GF-D8 (cell line): ENCODE measurements around the gene SPINT2.

Source experiments
- DNase-seq: peaks from one replicate; lab custom pipeline; 2025; lab: John Stamatoyannopoulos, UW

Gene SPINT2

GRCh38 chr19:38298821-38299680 is 34.7 kb downstream of the SPINT2 start:
- no peak for DNase-seq

- DNase-seq: no peak
Observed at GRCh38 chr19:38303517-38304351, 39.4 kb downstream of the SPINT2 start, which contains the start of gene C19orf33. Gene C19orf33, plus strand, starts transcription at chr19:38304251. Its CDS starts 11 bp downstream, at chr19:38304262.

DNA sequence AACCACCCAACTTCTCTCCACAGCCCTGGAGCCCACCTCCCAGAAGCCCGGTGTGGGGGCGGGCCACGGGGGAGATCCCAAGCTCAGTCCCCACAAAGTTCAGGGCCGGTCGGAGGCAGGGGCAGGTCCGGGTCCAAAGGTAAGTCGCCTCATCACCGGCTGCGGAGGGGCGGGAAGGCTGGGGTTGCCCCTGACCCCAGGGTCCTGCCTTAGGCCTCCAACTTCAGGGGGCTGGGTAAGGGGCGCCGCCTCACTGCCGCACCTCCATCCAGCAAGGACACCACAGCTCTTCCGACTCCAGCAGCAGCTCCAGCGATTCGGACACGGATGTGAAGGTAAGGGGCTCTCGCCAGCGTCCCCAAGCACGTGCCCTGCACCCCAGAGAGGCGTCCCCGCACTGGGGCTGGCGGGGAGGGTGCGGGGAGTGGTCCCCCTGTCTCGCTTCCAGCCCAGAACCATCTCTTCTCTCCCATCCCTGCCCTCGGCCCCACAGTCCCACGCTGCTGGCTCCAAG is 40.0 kb downstream of the SPINT2 start:
- DNase-seq: no peak

GRCh38 chr19:38304866-38305429 is 40.6 kb downstream of the SPINT2 start:
- no peak for DNase-seq

DNA sequence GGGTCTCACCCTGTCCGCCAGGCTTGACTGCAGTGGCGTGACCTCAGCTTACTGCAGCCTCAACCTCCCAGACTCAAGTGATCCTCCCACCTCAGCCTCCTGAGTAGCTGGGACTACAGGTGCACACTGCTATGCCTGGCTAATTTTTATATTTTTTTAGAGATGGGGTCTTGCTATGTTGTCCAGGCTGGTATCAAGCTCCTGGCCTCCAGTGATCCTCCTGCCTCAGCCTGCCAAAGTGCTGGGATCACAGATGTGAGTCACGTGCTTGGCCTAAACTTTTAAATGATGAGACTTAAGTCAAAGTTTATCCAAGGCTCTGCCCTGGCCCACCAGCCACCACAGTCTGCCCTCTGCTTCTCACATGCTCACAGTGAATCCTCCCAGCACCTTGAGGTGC is 41.9 kb downstream of the SPINT2 start:
- no peak for DNase-seq

DNA sequence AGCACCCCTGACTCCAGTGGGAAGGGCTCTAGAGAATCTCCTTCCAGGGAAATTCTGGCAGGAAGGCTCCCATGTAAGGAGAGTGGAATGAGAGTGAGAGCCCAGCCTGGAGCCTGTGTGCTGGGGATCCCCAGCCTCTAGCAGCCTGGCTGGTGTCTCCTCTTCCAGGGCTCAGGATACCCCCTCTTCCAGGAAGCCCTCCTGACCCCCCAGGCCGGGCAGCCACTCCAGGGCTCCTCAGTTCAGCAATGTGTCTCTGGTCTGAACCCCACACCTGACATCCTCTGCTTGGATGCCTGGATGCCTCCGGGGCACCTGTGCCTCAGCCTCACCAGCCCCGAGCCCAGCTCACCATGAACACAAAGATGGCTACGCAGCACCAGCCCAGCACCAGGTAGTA is 42.7 kb downstream of the SPINT2 start:
- DNase-seq: no peak

DNA sequence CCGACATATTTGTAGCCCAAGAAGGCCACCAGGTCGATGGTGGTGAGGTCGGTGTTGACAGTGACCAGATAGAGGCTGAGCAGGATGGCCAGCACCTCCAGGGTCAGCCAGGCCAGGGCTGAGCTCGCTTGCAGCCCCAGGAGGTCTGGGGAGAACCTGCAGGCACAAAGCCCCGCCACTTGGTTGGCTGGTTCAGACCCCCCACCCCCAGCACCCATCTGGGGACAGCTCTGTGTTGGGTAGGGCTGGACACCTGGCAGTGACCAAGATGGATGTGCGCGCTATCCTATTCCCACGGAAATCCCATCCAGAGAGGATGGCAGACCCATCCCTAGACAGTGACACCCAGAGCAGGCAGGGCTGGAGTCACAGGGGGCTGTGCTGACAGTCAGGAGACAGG is 43.2 kb downstream of the SPINT2 start:
- no peak for DNase-seq

GRCh38 chr19:38308006-38308766 is 43.8 kb downstream of the SPINT2 start:
- DNase-seq: no peak

- no peak for DNase-seq
Observed at GRCh38 chr19:38308926-38309614, 44.7 kb downstream of the SPINT2 start.

- DNase-seq: no peak
Observed at GRCh38 chr19:38309615-38310278, 45.4 kb downstream of the SPINT2 start.

DNA sequence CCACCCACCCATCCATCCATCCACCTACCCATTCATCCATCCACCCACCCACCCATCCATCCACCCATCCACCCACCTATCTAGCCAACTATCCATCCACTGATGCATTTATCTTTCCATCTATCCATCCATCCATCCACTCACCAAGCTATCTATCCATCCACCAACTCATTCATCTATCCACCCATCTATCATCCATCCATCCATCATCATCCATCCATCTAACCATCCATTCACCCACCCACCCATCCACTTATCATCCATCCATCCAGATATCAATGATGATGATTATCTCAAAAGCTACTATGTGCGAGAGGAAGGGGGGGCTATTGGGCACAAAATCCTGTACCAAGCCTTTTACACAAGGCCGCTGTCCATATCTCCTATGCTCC is 45.9 kb downstream of the SPINT2 start:
- no peak for DNase-seq

GRCh38 chr19:38310986-38311385 is 46.6 kb downstream of the SPINT2 start:
- no peak for DNase-seq

GRCh38 chr19:38315657-38316476 is 51.5 kb downstream of the SPINT2 start, which contains the start of gene YIF1B:
Gene YIF1B, minus strand, starts transcription at chr19:38315947. Its CDS starts 30 bp downstream, at chr19:38315917.
- DNase-seq: peak; percentile 96

- DNase-seq: no peak
Observed at GRCh38 chr19:38316477-38317067, 52.2 kb downstream of the SPINT2 start.

DNA sequence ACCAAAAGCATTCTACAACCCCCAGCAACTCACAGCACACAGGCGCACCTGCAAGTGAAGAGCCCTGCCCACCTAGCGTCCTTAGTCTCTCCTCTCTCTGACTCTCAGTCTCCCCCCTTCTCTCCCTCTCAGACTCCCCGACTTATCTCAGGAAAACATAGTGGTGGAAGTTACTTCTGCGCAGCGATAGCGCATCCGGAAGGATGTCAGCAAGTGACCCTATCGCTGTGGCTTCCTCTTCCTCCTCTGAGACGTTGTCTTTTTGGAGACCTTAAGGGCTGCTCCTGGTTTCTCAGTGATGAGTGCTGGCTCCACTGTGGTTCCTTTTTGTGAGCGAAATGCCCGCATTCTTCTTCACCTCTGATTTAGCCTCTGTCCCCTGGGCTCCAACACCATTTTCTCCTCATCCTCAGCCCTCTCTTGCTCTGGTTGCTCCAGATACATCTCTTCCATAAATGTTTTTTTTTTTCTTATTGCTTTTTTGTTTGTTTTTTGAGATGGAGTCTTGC is 52.8 kb downstream of the SPINT2 start:
- DNase-seq: peak; percentile 93

GRCh38 chr19:38318660-38319059 is 54.3 kb downstream of the SPINT2 start:
- no peak for DNase-seq

GRCh38 chr19:38319421-38320258 is 55.3 kb downstream of the SPINT2 start, which contains the start of gene KCNK6:
Gene KCNK6, plus strand, starts transcription at chr19:38319845. Its CDS starts 106 bp downstream, at chr19:38319951.
- DNase-seq: no peak

GRCh38 chr19:38320969-38321339 is 56.6 kb downstream of the SPINT2 start:
- no peak for DNase-seq
